ENCODE data around the gene ALDH1A3.

GRCh38 chr15:100880897-100881242 is 1.2 kb downstream of the ALDH1A3 start:
- TF ChIP-seq CTCF (conservative IDR thresholded peaks at IDR 0.05; ENCODE audit: low read depth, low read length) (no peak), RAD21 (IDR thresholded peaks at IDR 0.05; ENCODE audit: low read length) (no peak)

All from IMR-90 (cell line).